CD4-positive, alpha-beta T cell (primary cell): ENCODE results near the gene CENPP. TPM values are rescaled to one million over a fixed set of nuclear protein-coding genes. Genes with fewer than 3 reads are reported as not detected.

Experiments
- ATAC-seq: fragments of 200-7000 bp; cut with Tn5 transposase; one replicate; pipeline ENCODE4 v1.10.0; 2022; ENCODE audit warnings: mild to moderate bottlenecking; ENCODE audit not compliant: poor library complexity
- CTCF ChIA-PET: fragments of 350-600 bp; sonication (Branson Sonifier 250); formaldehyde crosslinking; loops from one replicate; lab custom pipeline; 2021; ENCODE audit warnings: antibody characterized with exemption, inconsistent platforms; lab: Charles Lee
- POLR2A ChIA-PET: fragments of 350-600 bp; sonication (Branson Sonifier 250); formaldehyde crosslinking; loops from one replicate; lab custom pipeline; 2021; ENCODE audit warnings: antibody characterized with exemption, inconsistent platforms; lab: Charles Lee
- DNase-seq, 14 experiments: peaks; one replicate each; pipeline ENCODE4 v3.0.0-alpha.2; 2013 to 2020; ENCODE audit warnings: mixed read lengths in 2 of 14
- H3K27ac ChIP-seq, 2 donors: one replicate each; pipeline versions ENCODE4 v1.5.1 to v1.7.0; 2013; ENCODE audit warnings: low read length in 2 of 2, low read depth in 1 of 2, mild to moderate bottlenecking in 1 of 2
- H3K27me3 ChIP-seq, 2 experiments: 1 replicate in 1 of 2; 2 replicates in 1 of 2; pipeline versions ENCODE4 v1.6.1 to v1.7.0; 2013; ENCODE audit warnings: low read length in 2 of 2, control low read depth in 1 of 2, mild to moderate bottlenecking in 1 of 2, moderate library complexity in 1 of 2; ENCODE audit not compliant: insufficient read depth in 2 of 2, control insufficient read depth in 1 of 2
- H3K36me3 ChIP-seq: one replicate; pipeline ENCODE4 v1.6.1; 2013; ENCODE audit warnings: low read length, control low read depth; ENCODE audit not compliant: insufficient read depth
- H3K4me1 ChIP-seq: one replicate; pipeline ENCODE4 v1.6.1; 2013; ENCODE audit warnings: low read length, control low read depth; ENCODE audit not compliant: insufficient read depth
- H3K4me3 ChIP-seq: one replicate; pipeline ENCODE4 v1.5.1; 2013; ENCODE audit warnings: mild to moderate bottlenecking, low read length, moderate library complexity
- H3K9me3 ChIP-seq, 2 experiments: 1 replicate in 1 of 2; 2 replicates in 1 of 2; pipeline versions ENCODE4 v1.6.1 to v1.7.0; 2013; ENCODE audit warnings: low read length in 2 of 2, mild to moderate bottlenecking in 2 of 2, control low read depth in 1 of 2, moderate library complexity in 1 of 2; ENCODE audit not compliant: control insufficient read depth in 1 of 2, insufficient read depth in 1 of 2
- H3K27ac Mint-ChIP-seq: one replicate; pipeline ENCODE4 v1.8.0; 2020; ENCODE audit warnings: mixed read lengths
- H3K27me3 Mint-ChIP-seq: one replicate; pipeline ENCODE4 v1.8.0; 2021; ENCODE audit warnings: mixed read lengths
- H3K36me3 Mint-ChIP-seq: one replicate; pipeline ENCODE4 v1.8.0; 2021; ENCODE audit warnings: low read depth, mixed read lengths
- H3K4me1 Mint-ChIP-seq: one replicate; pipeline ENCODE4 v1.8.0; 2021; ENCODE audit warnings: low read depth, mixed read lengths
- H3K4me3 Mint-ChIP-seq: one replicate; pipeline ENCODE4 v1.8.0; 2020; ENCODE audit warnings: mild to moderate bottlenecking, mixed read lengths
- H3K9me3 Mint-ChIP-seq: one replicate; pipeline ENCODE4 v1.8.0; 2020; ENCODE audit warnings: mixed read lengths
- intact Hi-C, 2 experiments: fragments of 100-400 bp; cut with DNase I in 1 of 2; cut with micrococcal nuclease in 1 of 2; formaldehyde crosslinking; loops; one replicate each; pipeline versions ENCODE4 v1.15.1 to v1.9.0; 2023 to 2025; cut with DNase I, micrococcal nuclease
- total RNA-seq, 174 experiments: library from RNA in 2 of 174; stranded (reverse) in 2 of 174; gene quantifications; one replicate each; pipeline ENCODE4 v1.2.3 and lab custom pipeline; 2021 to 2026
- TF ChIP-seq, protein P1 (sequence below): fragments of 200-600 bp; IDR thresholded peaks from one replicate; pipeline ENCODE4 v1.8.0; 2022; ENCODE audit warnings: antibody characterized with exemption, mild to moderate bottlenecking

Gene CENPP
- total RNA-seq, 2 experiments from 2014 or later: 4.8 TPM

DNA sequence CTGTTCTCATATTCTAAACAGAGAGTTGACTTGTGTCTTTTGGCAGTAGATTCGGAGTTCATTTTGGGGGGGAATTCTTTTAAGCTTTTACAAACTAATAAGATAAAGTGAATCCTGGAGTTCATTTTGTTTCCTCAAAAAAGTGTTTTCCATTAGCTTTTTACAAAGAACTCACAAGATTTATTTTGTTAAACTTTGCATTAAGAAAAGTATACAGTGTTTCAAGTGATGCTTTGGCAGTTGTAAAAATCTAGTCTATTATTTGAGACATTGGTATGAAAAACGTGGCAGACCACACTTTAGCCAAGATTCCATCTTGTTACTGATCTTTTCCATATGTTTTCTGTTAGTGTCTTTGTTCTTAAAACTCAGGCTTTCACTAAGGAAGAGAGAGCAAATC lies 99.7 kb downstream of the CENPP start:
- Mint-ChIP-seq H3K27ac (no peak overlapping the region), H3K27me3 (no peaks in the 10 kb centered on the region), H3K36me3 (no peaks in the 10 kb centered on the region), H3K4me3 (no peak overlapping the region), H3K4me1 (no peaks in the 10 kb centered on the region), H3K9me3 (no peaks in the 10 kb centered on the region)
- H3K27me3 ChIP-seq: no peaks in the 10 kb centered on the region
- no peak for ATAC-seq
- CTCF ChIA-PET: no interaction called here
- H3K9me3 ChIP-seq: no peaks in the 10 kb centered on the region
- POLR2A ChIA-PET: no interaction called here
- DNase-seq: no peak
- no peaks in the 10 kb centered on the region for H3K36me3 ChIP-seq
- TF ChIP-seq, protein P1, sequence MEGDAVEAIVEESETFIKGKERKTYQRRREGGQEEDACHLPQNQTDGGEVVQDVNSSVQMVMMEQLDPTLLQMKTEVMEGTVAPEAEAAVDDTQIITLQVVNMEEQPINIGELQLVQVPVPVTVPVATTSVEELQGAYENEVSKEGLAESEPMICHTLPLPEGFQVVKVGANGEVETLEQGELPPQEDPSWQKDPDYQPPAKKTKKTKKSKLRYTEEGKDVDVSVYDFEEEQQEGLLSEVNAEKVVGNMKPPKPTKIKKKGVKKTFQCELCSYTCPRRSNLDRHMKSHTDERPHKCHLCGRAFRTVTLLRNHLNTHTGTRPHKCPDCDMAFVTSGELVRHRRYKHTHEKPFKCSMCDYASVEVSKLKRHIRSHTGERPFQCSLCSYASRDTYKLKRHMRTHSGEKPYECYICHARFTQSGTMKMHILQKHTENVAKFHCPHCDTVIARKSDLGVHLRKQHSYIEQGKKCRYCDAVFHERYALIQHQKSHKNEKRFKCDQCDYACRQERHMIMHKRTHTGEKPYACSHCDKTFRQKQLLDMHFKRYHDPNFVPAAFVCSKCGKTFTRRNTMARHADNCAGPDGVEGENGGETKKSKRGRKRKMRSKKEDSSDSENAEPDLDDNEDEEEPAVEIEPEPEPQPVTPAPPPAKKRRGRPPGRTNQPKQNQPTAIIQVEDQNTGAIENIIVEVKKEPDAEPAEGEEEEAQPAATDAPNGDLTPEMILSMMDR: no peak
- intact Hi-C loops: no loop called here
- no peak overlapping the region for H3K4me3 ChIP-seq
- H3K27ac ChIP-seq: no peak overlapping the region
- no peaks in the 10 kb centered on the region for H3K4me1 ChIP-seq

DNA sequence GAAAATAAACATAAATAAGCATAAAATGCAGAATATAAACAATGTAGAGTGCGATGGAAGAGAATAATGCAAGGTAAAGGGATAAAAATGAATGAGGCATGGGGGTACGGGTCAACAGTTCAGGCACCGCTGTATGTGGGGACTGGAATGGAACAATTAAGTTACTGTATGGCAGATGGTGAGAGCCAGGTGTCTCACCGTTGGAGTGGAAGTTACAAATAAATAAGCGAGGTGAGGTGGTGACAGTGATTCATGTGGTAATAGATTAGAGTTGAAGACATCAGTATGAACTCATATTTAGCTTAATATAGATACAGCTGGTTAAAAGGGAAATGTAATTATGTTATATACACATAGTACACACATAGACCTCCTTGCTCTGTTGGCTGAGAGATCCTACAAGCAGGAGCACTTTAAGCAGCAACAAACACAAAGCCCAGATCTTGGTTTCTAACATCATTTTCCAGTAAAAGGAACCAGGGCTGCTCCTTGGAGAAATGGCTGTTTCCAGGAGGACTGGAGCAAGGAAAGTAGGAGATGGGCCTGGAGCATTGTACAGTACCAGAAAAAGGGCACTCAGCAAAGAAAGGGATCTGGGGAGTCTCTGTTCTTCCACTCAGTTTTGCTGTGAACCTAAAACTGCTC lies 100.9 kb downstream of the CENPP start:
- Mint-ChIP-seq H3K36me3 (no peaks in the 10 kb centered on the region), H3K27ac (no peak overlapping the region), H3K27me3 (no peaks in the 10 kb centered on the region), H3K4me1 (no peaks in the 10 kb centered on the region), H3K4me3 (no peak overlapping the region), H3K9me3 (no peaks in the 10 kb centered on the region)
- H3K27ac ChIP-seq: no peak overlapping the region
- H3K27me3 ChIP-seq: no peaks in the 10 kb centered on the region
- intact Hi-C loops: no loop called here
- TF ChIP-seq, protein P1: no peak
- no peaks in the 10 kb centered on the region for H3K9me3 ChIP-seq
- no peaks in the 10 kb centered on the region for H3K4me1 ChIP-seq
- H3K36me3 ChIP-seq: no peaks in the 10 kb centered on the region
- ATAC-seq: no peak
- no peak for DNase-seq
- CTCF ChIA-PET: no interaction called here
- POLR2A ChIA-PET: no interaction called here
- no peak overlapping the region for H3K4me3 ChIP-seq

DNA sequence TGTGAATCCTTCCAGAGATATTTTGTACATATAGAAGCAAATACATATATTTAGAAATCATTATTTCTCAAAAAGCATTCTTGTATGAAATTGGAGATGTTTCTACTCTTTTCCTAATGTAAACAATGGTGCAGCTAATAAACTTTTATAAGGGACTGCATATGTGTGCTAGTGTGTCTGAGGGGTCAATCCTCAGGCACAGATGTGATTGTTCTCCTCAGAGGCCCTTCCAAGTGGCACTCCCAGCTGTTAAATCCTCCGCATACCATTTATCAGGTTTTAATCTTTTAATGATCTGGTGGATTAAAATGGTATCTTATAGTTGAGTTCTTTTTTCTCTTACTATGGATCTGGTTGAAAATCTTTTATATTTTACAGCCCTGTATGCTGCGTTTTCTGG lies 104.1 kb downstream of the CENPP start:
- CTCF ChIA-PET: no interaction called here
- Histone ChIP-seq H3K9me3 (no peaks in the 10 kb centered on the region), H3K4me3 (no peak overlapping the region), H3K36me3 (no peaks in the 10 kb centered on the region), H3K27me3 (no peaks in the 10 kb centered on the region), H3K27ac (no peak overlapping the region), H3K4me1 (no peaks in the 10 kb centered on the region)
- H3K4me1 Mint-ChIP-seq: no peaks in the 10 kb centered on the region
- H3K4me3 Mint-ChIP-seq: no peak overlapping the region
- DNase-seq (no peak), ATAC-seq (no peak)
- TF ChIP-seq, protein P1: no peak
- no peaks in the 10 kb centered on the region for H3K36me3 Mint-ChIP-seq
- POLR2A ChIA-PET: no interaction called here
- no peaks in the 10 kb centered on the region for H3K9me3 Mint-ChIP-seq
- intact Hi-C loops: no loop called here
- H3K27me3 Mint-ChIP-seq: no peaks in the 10 kb centered on the region
- no peak overlapping the region for H3K27ac Mint-ChIP-seq
